HG02884 (cell line): Measurements from ENCODE around the gene EML6.

Source experiments
- ATAC-seq: cut with Tn5 transposase; IDR thresholded peaks from one replicate; pipeline ENCODE4 v1.9.1; 2021; ENCODE audit warnings: mild to moderate bottlenecking, moderate library complexity; ENCODE audit not compliant: unreplicated experiment

The EML6 gene

DNA sequence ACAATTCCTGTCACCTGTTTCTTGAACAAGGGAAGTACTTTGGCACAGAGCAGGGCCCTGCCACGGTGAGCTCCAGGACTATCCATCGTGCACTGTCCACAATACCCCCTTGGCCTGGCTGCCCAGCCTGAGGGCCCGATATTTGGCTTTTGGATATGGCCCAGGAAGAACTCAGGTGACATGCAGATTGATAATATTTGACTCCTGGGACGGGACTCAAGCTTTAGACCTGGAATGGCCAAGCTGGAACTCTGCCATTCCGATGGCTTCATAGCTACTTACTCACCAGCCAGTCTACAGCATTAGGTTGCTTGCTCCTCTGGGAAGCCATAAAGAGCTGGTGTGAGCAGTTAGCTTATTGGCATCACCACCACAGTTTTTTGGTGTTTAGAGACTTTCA, 26.6 kb downstream of the EML6 start:
- no peak for ATAC-seq

GRCh38 chr2:54752439-54752838, 29.0 kb downstream of the EML6 start:
- ATAC-seq: no peak

GRCh38 chr2:54755641-54756326, 32.3 kb downstream of the EML6 start:
- ATAC-seq: peak; percentile 64

GRCh38 chr2:54757500-54757899, 34.0 kb downstream of the EML6 start:
- peak; percentile 52 for ATAC-seq

- no peak for ATAC-seq
Measured at GRCh38 chr2:54758951-54759350, 35.5 kb downstream of the EML6 start.

GRCh38 chr2:54760310-54760709, 36.8 kb downstream of the EML6 start:
- ATAC-seq: no peak

DNA sequence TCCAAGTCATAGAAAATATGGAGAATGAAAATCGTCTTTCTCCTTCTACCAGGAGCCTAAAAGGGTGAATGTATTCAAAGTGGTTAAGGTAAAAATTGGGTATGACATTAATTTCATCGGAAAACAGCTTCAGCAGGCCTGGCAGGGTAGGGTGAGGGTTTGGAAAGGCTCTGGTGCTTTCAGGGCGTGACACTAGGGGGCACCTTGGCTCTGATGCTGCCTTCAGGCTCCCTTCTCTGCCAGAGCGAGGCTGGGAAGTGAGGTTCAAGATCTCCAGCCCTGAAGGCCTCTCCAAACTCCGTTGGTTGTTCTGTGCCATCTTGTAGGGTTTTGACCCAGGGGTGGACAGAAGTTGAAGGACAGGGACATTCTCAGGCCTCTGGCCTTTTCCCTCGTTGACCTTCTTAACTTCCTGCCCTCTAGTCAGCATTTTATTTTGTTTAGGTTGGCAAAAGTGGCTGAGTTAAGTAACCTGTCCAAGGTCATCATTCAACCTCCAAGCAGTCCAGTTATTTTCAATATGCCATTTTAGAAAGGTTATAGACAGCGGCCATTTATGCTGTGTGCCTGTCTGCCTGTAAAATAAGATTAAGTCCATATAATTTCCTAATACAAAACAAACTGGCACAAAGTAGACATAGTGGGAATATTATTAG, 40.3 kb downstream of the EML6 start:
- no peak for ATAC-seq

GRCh38 chr2:54767921-54768320, 44.5 kb downstream of the EML6 start:
- no peak for ATAC-seq

- no peak for ATAC-seq
Measured at GRCh38 chr2:54768772-54769428, 45.4 kb downstream of the EML6 start.

DNA sequence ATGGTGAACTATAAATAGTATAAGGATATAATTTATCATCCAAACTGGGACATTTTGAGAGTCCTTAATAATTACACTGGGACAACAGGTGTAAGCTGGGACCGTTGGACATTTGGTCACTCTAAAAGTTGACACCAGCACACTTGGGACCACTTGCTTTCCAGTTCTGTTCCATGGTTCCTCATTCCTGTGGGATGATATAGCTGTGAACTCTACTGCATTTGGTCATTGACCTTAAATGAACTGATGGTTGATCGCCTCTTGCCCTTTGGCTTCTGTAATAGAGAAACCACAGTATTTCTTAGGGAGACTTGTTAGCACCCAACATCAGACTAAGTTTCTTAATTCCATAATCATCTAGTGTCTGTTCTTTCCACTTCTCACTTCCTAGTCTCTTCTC, 46.7 kb downstream of the EML6 start:
- no peak for ATAC-seq

- ATAC-seq: no peak
Measured at GRCh38 chr2:54770676-54771075, 47.2 kb downstream of the EML6 start.

DNA sequence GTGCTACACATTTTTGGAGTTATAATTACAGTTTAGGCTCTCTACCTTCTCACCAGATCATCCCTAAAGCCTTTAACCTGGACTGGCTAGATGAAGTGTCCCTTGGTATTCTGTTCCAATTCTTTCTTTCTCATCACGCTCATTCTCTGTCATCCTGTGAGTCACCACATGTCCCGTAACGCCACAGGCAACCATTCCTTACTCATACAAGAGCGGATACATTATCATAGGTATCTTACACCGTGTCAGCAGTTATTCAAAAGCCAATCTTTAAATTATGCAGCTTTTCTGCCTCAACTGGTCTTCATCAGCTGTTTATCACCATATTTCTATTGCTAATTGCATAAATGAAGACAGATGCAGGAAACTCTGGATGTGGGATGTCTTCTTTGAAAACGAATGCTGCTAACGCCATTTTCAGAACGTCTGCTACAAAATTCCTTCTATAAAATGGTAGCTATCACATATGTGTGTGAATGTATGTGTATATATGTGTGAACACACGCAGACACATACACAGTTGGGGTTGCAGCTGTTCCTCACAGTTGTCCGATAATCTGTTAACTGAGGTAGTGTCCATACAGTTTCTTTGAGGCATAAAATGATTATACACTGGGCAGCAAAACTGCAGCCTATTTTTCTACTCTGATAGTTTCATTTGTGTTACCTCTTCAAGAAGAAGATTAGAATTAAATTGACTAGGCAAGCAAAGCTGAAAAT, 47.9 kb downstream of the EML6 start:
- no peak for ATAC-seq

DNA sequence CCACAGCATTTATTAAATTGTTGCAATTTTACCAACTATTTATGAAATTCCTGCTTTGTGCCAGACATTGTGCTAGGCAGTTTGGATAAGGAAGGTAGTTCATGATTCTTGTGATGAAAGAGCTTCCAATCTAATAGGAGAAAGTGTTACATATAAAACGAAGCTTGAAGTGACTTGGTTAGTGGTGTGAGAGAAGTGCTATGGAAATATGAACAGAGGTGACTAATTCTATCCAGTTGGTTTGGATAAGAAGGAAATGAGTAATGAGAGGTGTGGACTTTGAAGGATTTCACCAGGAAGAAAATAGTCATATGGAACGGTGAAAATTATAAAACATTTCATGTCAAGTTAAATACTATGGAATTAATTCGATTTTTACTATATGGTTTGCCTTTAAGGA, 48.6 kb downstream of the EML6 start:
- no peak for ATAC-seq

DNA sequence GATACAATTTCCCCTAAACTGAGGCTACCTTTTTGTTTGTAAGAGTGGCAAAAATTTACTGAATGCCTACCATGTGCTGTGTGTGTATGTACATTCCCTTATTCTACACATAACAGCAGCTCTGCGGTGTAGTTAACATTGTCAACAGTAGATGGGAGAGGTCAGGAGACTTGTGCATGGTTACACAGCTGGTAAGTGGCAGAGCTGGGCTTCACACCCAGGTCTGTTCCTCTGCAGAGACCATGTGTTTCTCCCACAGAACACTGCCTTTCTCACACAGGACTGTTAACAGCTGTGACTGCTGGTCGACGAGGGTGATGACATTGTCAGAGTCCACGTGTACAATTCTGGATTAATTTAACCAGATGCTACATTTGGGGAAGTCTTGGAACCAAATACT, 49.1 kb downstream of the EML6 start:
- no peak for ATAC-seq

DNA sequence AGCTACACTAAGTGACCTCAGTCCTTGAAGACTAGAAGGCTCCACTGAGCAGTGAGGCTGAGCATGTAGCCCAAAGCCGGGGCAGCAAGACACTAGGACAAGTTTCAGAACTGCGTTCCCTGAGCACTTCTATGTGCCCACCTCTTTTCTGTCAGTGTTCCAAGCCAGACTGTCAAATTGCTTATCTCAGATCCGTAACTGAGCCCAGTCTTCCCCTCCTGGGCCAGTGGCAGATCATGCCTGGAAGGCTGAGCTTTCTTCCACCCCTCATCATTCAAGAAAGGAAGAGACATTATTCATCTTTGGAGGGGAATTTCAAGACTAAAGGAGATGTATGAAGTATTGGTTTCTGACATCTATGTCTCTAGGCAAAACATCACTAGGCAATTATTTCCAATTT, 49.8 kb downstream of the EML6 start:
- no peak for ATAC-seq

- no peak for ATAC-seq
Measured at GRCh38 chr2:54773838-54774237, 50.4 kb downstream of the EML6 start.

GRCh38 chr2:54775710-54776109, 52.2 kb downstream of the EML6 start:
- ATAC-seq: no peak

- no peak for ATAC-seq
Measured at GRCh38 chr2:54776494-54776893, 53.0 kb downstream of the EML6 start.

DNA sequence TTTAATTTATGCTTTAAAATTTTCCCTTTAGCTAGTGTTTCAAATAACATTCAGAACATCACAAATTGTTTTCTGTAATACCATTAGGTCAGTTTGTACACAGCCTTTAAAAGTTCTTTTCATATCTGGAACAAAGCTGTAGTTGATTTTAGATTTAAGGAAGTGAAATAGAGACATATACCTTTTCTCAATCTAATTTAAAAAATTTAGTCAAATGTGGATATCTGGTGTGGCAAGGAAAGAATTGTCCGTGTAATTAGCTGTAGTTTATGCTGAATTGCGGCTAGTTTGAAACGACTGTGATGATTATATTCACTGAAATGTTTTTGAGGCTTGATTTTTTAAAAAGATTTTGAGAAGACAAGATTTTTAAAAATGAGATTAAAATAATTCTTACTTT, 59.9 kb downstream of the EML6 start:
- no peak for ATAC-seq

GRCh38 chr2:54787270-54787669, 63.8 kb downstream of the EML6 start:
- ATAC-seq: no peak

GRCh38 chr2:54787755-54788366, 64.4 kb downstream of the EML6 start:
- no peak for ATAC-seq
